GM18867 (cell line): ENCODE data around the gene TRAF3IP3.

Experiments used
- ATAC-seq: cut with Tn5 transposase; IDR thresholded peaks from one replicate; pipeline ENCODE4 v1.9.1; 2021; ENCODE audit warnings: mild to moderate bottlenecking, moderate library complexity; ENCODE audit not compliant: unreplicated experiment

TRAF3IP3 gene

DNA sequence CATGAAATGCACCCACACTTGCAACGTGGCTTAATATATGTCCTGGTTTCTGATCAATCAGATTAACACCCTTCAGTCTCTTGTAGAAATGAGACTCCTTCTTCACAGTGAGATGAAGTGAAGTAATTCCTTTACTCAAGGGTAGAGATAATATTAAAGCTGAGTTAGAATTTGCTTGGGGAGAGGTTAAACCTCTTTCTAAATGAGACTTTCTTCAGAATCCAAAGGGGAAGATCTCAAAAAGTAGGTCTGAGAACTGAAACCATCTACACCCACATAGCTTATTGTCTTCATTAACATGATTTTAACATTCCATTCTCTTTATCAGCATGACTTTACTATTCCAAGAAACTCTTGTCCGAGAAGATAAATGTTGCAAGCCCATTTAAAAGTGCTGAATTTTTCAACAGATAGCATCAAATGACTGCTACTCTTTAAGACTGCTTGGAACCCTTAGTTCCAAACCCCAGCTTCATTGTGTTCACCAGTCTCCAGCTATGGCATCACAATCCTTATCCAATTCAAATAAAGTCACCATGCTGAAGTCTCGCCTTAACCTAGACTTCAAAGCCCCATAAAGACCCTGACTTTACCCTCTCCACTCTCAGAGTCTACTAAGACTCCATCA lies 19.2 kb upstream of the TRAF3IP3 start:
- ATAC-seq = no peak

DNA sequence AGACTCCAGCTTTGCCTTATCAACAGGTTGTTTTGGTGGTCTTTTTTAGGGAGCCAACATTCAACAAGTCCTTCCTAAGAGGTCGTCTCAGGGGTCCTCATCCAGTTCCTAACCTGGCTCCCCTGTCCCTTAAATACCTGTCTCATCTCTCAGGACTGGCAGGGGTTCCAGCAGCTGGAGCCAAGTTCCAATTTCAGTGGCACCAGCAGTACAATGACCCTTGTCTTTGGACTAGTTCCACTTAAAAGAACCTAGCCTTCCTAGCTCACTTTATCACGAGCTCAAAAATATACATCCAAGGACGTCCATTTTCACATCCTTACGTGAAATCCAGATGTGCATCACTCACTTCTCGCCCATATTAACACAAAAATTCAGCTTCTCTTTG lies 18.7 kb upstream of the TRAF3IP3 start:
- no peak for ATAC-seq

DNA sequence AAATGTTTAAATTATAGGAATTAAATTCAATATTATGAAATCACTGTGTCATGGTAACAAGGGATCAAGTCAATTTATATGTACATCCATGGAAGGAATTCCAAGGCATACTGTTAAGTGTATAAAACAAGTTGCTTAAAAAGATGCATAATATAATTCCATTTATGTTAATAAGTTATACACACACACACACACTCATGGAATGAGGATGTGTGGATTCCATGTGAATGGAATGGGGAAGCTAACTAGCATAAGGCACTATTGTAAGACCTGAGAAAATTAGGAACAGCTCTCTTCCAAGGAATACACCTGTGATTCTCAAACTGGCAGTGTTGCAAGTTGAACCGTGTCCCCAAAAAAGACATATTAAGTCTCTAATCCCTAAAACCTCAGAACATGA lies 17.6 kb upstream of the TRAF3IP3 start:
- ATAC-seq = no peak

DNA sequence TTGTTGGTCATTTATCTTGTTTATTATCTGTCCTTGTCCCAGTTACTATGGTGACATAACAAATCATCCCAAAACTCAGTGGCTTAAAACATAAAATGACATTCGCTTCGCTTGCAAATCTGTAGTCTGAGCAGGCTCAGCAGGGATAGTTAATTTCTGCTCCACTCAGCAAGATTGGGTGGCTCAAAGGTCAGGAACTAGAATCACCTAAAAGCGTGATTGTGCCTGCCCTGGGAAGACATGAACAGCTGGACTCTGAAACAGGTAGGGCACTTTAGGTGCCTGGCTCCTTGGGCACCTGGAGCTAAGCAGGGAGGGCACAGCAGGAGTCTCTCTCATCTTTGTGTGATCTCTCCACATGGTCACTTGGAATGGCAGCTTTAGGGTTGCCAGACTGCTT lies 14.7 kb upstream of the TRAF3IP3 start:
- no peak for ATAC-seq

DNA sequence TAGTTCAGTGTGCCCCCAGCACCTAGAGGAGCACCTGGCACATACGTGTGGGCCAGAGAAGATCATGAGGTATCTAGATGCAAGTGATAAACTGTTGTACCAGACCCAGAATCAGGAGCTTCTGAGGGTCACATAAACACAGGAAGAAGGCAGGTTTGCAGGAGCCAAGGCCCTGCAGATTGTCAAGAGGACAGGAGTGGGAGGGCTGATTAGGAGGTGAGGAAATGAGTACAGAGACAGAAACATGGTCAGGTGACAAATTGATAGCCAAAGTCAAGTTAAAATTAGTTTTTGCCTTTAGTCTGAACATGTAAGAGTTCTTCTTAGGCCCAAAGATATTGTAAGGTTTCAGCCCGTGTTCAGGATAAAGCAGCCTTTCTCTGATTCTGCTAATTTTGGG lies 14.0 kb upstream of the TRAF3IP3 start:
- ATAC-seq = no peak

DNA sequence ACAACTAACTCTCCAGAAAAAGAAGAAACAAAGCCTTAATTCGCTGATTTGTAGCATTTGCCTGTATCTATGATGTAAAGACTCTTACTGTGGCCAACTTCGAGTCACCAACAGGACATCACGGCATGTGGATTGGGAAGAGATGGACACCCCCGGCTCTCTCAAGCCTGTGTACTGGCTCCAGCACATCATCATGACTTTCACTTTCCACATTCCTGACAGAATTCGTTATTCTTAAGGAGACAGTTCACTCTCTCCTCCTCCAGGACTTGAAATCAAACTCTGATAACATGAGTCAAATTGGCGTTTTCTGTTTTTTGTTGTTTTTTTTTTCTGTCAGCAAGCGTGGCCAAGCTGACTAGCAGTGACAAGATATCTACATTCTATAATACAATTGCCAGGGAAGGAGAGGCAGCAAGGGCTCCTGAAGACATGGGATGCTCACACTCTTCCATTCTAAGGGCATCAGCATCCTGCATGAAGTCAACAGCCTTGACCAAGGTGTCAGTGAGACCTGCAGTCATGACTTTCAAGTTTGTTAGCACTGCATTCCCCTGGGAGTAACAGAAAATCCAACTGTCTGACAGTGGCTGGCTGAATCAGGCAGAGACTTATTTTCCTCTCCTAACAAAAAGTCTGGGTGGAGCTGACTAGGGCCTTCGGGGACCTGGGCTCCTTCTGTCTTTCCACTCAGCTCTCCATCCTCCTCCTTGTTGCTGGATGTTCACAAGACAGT lies 13.3 kb upstream of the TRAF3IP3 start:
- no peak for ATAC-seq

DNA sequence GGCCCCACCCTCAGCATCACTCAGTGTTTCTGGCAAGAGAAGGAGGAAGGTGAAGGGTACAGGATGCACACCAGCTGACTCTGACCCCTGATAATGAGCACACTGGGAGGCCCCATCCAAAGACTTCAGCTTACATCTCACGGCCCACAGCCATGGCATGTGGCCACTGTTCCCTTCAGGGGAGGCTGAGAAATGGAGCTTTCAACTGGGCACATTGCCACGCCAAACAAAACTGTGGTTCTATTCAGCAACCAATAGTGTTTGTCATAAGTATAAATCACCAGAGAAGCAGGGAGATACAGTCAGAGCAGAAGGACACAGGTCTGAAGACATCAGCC lies 12.7 kb upstream of the TRAF3IP3 start:
- ATAC-seq = no peak

DNA sequence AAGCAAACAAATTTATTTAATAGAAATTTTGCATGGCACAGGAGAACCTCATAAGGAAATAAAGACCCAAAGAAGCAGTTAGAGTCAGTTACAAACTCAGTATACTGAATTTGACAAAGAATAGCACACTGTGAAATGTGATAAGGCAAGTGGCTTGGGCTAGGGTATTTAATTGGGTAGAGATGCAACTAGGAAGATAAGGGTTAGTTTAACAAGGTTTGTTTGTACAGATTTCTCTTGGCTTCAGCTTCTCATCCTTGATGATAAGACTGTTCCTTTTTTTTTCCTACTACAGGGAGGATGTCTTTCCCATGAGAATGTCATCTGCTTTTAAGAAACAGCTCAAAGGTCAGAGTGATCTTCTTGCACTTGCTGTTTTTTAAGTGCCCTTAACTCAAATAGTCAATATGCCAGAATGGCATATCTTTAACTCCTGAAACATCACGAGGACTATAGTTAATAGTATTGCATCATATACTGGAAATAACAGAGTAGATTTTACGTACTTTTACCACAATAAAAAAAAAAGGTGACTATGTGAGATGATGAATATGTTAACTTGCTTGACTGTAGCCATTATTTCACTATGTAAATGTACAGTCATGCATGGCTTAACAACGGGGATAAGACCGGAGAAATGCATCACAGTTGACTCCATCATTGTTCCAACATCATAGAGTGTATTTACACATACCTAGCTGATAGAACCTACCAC lies 9.2 kb upstream of the TRAF3IP3 start:
- ATAC-seq = no peak

DNA sequence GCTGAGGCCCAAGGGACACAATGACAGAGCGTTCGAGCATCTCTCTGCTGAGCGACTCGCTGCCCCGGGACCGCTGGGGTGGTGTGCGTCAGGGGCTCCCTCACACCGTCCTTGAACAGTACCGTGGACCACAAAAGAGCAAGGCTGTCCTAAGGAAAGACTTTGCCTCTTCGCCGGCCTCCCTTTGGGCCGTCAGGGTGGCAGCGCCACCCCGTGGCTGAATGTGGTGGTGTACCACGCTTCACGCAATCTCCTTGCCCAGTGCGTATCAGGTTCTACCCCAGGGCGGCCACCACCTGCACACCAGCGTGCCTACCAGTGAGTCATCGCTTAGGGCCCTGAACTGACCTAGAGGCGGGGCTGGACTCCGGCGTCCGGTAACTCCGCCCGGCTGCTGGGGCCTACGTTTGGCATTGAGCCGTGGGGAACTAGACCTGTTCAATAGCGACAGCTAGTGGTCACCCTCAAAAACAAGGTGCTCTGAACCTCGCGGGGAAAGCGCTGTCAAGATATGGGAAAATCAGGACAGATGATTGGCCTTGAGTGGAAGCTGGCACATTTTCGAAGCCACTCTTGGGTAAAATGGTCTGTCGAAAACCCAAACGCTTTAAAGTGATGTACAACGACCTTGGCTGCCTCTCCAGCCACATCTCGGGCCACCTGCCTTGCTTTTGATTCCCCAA lies 8.1 kb upstream of the TRAF3IP3 start:
- ATAC-seq = peak; percentile 77

DNA sequence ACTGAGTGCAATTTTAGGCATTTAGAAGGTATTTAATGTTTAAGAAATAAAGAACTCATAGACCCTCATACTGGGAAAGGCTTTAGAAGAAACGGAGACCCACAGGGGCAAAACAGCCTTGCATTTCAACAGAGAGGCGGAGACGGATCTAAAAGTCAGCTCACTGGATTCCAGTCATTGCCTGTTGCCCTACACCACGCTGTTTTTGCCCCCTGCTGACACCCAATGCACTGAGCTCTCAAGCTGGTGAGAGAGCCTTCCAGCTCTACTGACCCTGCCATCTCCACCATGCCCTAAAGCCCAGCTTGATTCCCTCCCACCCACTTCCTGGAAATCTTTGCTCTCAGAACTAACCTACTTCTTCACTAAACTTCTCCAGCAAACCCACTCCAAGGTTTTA lies 7.2 kb upstream of the TRAF3IP3 start:
- no peak for ATAC-seq

DNA sequence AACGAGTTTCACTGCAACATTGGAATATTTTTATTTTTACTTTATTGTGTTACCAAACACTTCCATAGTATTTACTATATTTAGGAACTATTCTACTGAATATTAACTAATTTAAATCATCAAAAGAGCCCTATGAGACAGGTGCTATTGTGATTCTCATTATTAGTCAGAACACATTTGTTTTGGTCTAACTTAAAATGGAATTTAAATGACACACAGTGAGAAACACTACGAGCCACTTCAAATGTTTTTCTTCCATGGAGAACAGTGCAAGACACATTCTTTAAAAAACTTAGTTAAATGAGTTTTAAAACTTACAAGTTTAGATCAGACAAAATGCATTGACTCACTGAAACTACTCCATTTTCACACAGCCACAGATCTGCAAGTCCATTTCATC lies 6.6 kb upstream of the TRAF3IP3 start:
- no peak for ATAC-seq

DNA sequence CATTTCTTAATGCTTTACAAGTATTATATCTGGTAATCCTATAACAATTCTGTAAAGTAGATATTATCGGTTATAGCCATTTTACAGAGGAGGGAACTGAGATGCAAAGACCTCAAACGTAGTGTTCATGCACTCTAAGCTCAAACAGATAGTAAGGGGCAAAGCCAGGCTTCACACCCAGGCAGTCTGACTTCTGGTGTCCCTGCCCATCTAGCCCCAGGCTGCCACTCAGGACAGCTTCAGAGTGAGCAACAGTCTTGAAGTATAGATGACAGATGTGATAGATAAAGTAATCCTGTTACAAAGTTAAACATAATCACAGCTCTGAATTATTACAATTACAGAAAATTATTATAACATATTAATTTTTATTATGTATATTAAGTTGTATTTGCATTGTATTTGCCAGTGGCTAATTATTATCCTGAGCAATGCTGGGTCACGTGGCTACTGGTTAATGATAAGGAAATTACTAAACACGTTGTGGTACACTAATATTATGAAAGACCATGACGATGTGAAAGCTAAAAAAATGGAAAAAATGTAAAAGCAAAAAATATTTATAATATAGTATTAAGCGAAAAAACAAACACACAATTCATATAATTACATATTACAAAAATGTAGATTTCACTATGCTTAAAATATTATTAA lies 6.1 kb upstream of the TRAF3IP3 start:
- no peak for ATAC-seq

DNA sequence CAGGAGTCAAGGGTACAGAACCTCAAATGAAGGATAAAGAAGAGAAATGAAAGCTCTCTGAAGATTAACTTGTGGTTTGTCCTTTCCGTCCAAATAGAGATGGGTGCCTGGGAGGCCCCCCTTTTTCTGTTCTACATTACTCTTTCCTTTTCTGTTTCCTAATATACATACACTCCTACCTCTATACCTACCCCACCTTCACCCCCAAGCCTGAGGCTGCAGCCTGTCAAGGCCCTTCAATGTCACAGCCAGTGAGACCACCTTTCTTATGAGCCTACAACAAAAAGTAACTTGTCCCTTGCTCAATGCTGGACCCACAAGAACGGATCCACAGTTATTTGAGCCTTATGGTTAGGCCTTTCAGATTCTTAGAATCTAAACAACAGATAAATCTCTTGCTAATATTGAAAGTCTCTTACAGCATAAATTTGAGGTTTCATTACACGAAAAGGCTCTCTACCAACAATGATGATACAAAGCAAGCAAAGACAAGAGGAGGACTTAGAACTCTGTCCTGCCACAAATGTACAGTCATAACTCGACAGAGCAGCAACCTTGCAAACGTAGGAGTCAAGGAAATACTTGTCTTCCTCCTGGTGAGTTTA lies 4.1 kb upstream of the TRAF3IP3 start:
- peak; percentile 49 for ATAC-seq

DNA sequence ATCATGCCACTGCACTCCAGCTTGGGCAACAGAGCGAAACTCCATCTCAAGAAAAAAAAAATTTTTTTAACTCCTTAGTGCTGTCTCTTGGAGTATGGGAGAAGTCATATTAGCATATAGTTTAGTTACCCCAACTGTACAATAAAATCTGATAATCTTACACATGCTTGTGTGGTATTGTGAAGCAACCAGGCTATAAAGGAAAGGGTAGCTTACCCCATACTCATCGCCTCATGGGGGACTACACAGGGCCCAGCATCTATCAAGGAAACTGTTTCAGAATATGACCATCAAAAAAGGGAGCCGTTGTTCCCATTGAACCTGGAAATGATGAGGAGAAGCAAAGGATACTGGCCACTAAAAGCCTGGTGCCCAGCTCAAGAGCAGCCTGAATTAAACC lies 3.0 kb upstream of the TRAF3IP3 start:
- no peak for ATAC-seq

DNA sequence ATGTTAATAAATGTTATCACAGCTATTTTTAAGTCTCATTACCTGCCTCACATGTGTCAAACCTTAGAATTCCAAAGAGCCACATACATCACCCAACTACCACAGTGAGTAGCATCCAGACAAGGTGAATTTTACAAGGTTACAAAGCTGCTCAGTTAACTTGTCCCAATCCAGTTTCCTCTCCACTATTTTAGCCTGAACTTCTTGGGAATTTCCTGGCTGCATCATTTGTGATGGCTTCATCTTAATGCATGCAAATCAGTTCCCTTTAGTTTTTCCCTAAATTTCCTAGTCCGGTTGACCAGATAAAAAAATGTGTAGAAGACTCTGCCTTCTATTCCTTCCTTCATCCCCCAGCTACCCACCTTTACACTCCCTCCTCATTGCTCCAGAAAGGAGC lies 597 bp upstream of the TRAF3IP3 start:
- ATAC-seq = no peak

DNA sequence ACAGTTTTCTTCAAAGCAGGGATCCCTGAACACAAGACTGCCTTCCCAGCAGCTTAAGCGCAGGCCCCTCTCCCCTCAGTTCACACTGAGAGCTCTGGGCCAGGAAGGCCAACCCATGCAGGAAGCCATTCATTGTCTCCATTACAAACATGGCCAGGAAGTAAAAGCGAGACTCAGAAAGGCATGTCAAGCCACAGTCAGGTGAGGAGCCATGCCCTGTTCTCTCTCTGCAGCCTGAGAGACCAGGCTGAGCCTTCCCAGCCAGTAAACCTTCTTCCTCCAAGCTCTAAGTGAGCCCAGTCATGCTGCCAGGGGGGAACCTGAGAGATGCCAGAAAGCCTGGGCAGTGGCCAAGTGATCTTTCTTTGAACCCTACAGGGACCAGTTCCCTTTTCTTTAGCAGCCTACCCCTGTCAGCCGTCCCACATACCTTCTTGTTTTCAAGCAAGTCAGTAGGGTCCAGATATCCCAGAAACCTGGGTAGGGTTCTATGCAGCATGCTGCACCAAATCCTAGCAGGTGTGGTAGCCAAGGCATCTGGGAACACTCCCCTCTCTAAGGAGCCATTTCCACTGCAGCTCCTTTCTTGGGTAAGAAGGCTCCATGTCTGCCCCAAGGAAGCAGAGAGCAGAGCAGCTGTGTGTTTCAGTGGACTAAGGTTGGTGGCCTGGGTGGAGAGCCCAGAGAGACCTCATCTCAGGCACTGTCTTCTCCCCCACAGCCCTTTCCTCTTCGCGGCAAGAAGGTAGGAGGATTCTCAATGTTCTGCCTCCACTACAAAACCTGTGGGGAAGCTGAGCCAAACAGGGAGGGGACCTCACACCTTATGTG lies 977 bp downstream of the TRAF3IP3 start:
- ATAC-seq = peak; percentile 33

DNA sequence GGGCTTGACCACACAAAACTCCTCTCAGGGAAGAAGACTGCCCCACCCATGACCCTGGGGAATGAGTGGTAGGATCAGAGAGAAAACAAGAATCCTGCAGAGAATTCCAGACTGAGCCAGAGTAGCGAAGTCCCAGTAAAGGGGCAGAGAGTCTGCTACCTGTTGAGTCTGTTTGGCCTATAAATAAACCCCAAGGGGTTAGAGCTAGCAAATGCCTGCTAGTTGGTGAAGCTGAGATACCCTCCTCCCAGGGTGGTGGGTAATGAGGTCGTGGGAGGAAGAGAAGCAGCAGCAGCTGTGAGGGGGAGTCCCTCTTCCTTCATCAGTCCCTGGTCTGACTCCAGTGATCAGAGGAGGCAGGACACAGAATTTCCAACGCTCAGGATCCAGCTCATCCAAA lies 2.5 kb downstream of the TRAF3IP3 start:
- ATAC-seq = no peak

DNA sequence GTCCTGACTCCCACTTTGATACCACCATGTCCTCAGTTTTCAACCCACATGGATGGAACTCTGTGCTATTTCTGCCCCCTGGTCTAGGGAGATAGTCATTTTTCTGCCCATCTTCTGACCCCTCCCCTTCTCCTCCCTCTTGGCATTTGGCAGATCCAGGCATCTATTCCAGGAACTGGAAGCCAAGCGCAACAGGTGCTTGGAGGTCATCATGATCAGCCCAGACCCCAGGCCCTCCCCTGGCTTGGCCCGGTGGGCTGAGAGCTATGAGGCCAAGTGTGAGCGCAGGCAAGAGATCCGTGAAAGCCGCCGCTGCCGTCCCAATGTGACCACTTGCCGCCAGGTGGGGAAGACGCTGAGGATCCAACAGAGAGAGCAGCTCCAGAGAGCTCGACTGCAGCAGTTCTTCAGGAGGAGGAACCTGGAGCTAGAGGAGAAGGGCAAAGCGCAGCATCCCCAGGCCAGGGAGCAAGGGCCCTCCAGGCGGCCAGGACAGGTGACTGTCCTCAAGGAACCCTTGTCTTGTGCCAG lies 4.0 kb downstream of the TRAF3IP3 start:
- no peak for ATAC-seq

DNA sequence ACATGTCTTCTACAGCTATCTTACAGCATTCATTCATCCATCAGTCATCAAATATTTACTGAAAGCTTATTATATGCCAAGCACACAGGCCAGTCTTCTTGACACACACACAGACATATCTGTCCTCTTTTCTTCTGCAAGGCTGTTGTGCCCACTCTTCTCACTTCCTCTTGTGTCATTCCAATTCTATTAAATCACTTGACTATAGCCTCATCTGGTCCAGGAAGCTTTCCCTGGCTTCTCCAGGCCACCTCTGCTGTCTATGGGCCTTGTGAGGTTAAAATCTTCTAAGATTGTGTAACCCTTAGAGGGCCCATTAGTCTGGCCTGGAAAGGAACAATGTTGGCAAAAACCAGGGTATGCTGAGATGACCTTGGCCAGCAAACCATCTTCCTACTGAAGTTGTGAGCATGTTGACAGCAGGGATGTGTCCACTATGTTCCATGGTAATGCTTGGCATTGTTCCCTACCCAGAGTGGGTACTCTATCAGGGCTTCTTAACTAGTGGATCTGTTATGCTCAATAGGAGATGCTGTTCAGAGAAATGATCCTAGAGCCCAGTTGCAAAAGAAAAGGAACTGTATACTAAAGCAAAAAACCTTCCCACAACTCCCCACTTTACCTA lies 5.3 kb downstream of the TRAF3IP3 start:
- no peak for ATAC-seq
